HG03571 (cell line): ENCODE data around the gene DBF4B.

Experiments used
- ATAC-seq: cut with Tn5 transposase; IDR thresholded peaks from one replicate; pipeline ENCODE4 v1.9.1; 2021; ENCODE audit not compliant: unreplicated experiment

DBF4B gene

GRCh38 chr17:44759086-44759915, 50.8 kb downstream of the DBF4B start:
- ATAC-seq: no peak

GRCh38 chr17:44759916-44760243, 51.4 kb downstream of the DBF4B start:
- no peak for ATAC-seq

GRCh38 chr17:44760474-44761308, 52.2 kb downstream of the DBF4B start:
- no peak for ATAC-seq

- no peak for ATAC-seq
These were observed 53.7 kb downstream of the DBF4B start for GRCh38 chr17:44761932-44762810.

- ATAC-seq: no peak
These were observed 54.7 kb downstream of the DBF4B start for GRCh38 chr17:44763170-44763569.

- ATAC-seq: no peak
These were observed 57.5 kb downstream of the DBF4B start for GRCh38 chr17:44765965-44766364.

- no peak for ATAC-seq
These were observed 58.1 kb downstream of the DBF4B start for GRCh38 chr17:44766409-44767038.

GRCh38 chr17:44767493-44767892, 59.0 kb downstream of the DBF4B start:
- no peak for ATAC-seq

- ATAC-seq: no peak
These were observed 60.2 kb downstream of the DBF4B start for GRCh38 chr17:44768505-44769142.

GRCh38 chr17:44769230-44769629, 60.8 kb downstream of the DBF4B start:
- ATAC-seq: no peak

- ATAC-seq: no peak
These were observed 61.2 kb downstream of the DBF4B start for GRCh38 chr17:44769647-44770084.

GRCh38 chr17:44770166-44770925, 61.9 kb downstream of the DBF4B start:
- no peak for ATAC-seq

- ATAC-seq: no peak
These were observed 64.0 kb downstream of the DBF4B start for GRCh38 chr17:44772308-44773045.

- ATAC-seq: no peak
These were observed 64.7 kb downstream of the DBF4B start for GRCh38 chr17:44773140-44773539.

- no peak for ATAC-seq
These were observed 66.0 kb downstream of the DBF4B start for GRCh38 chr17:44774271-44775135.

- ATAC-seq: peak; percentile 76
These were observed 66.8 kb downstream of the DBF4B start for GRCh38 chr17:44775136-44775837.
